GM23248 (cell line): ENCODE results near the gene VTI1B.

Experiments
- EZH2 ChIP-seq: fragments of 200-600 bp; sonication (generic); IDR thresholded peaks from 2 replicates; pipeline ENCODE4 v1.6.1; 2018; ENCODE audit warnings: antibody characterized with exemption, mild to moderate bottlenecking; ENCODE audit not compliant: insufficient read depth, poor library complexity, severe bottlenecking
- EZH2phosphoT487 ChIP-seq: fragments of 200-600 bp; sonication (generic); IDR thresholded peaks from 2 replicates; pipeline ENCODE4 v1.6.1; 2018; ENCODE audit warnings: antibody characterized with exemption, moderate library complexity, mild to moderate bottlenecking, low read depth; ENCODE audit not compliant: insufficient read depth

GRCh38 chr14:67710209-67710608 is 35.8 kb upstream of the VTI1B start:
- TF ChIP-seq EZH2 (no peak), EZH2phosphoT487 (no peak)
